ENCODE measurements around the gene MAML3.

Gene MAML3

DNA sequence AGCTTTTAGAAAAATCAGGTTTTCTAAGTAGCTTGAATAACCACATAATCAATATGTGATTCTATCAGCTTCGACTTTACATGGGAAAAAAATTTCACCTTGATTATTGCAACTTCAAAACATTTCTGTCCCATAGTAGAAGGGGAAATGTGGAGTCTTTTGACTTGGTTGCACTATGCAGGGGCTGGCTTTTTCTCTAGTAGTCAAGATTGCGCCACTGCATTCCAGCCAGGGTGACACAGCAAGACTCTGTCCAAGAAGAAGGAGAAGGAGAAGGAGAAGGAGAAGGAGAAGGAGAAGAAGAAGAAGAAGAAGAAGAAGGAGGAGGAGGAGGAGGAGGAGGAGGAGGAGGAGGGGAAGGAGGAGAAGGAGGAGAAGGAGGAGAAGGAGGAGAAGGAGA, 84.9 kb downstream of the MAML3 start:
- no peak for DNase-seq

DNA sequence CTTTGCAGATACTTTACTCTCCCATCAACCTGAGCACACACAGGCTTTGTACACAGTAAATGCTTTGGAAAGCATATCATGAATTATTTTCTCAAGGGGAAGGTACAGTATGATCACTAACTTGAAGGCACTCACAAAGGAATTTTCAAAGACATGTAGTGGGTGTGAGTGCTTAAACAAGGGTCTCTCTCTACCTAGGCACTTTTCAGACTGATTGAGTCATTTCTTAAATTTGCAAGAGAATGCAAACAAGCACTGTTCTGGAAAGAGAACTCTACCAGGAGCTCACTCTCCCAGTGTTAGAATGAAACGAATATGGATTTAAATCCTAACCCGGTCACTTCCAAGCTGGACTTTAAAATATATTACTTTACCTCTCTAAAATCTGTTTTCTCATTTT, 85.7 kb downstream of the MAML3 start:
- DNase-seq = no peak

DNA sequence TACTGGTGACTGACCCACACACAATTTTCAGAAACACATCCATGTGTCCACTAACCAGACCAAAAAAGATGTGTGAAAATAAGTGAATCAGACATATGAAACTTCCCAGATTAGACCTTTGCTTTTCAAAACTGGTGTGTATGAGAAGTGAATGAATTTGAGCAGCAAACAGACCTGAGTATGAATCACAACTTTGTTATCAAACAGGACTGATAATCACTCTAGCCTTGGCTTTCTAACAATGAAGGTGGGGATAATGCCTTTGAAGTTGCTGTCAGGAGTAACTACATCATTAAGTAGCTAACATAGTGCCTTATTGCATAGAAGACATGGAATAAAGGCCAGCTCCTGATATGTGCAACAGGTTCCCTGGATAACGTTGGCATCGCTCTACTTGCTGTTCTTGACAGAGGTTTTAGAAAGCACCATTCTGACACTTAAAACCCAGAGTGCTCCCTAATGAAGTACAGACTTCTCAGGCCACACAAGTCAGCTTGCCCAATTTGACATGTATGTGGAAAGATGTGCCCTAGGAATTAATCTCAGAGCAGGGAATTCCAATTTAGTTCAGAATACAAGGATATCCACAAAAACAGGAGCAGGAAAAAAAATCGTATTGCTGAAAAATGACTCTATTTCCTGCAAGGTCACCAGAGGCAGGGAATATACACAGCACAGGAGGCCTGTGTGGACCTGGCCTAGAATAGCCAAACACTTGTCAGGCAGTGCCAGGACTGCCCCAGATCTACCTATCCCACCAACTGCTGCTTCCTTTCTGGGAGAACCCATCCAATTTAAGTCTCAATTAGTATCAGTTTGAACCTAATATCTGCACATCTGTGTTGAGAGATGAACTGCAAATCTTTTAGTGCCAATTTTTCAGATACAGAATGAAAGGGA, 87.7 kb downstream of the MAML3 start:
- DNase-seq = no peak

DNA sequence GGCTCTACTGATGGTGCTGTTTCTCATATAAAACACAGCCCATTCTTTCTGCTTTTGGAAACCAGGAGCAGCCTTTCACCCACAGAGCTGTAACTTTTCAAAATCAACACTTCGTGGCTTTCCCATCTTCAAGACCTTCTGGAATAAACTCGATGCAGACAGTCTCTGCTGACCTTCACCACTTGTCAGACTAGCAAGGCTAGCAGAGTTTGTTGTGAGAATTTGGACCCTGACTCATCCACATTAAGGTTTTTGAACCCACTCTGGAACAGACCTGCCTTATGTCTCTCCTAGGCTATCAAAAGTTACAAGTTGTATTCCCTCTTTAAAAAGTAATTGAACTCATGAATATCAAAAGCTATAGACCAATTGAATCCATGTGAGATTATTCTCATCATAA, 88.6 kb downstream of the MAML3 start:
- DNase-seq = no peak

DNA sequence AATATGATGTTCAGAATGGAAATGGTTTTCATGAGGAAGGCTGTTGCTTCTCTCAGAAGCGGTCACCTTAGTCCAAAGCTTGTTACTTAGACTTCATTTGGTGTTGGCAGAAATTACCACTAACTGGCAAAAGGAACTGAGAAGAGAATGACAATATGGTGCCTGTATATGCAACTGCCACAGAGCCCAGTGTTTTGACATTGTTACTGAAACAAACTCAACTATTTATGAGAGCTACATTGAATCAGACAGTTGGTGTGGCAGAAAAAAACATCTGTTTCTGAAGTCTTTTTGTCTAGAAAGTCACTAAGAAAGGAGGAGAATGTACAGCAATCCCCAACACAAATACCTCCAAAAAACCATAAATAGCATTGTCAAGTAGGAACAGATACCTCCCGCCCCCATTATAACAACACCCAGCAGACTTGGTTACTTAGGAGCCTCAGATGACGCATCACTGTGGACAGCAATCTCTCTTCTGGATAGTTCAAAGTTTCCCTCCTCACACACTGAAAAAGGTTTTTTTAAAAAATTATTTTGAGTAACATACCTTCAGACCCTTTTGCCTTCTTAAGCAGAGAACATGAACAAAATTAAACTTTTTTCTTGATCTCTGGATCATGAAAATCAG, 92.2 kb downstream of the MAML3 start:
- DNase-seq = peak in 1 of 6 experiments; percentile 29

DNA sequence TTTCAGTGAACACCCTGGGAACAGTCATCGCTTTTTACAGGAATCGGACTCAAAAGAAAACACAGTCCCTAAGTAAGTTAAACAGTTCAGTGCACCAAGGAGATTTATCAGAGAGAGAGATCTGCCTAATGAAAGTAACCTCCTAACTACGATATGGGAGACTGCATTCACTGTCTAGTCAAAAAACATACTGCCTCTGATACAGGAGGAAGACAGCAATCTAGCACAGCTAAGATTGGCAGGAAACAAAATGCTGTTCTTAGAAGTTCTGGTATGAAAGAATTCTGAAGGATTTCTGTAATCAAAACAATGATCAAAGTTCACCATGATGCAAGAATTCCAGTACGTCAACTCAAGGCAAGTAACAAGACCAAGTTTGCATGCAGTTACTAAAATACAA, 92.8 kb downstream of the MAML3 start:
- peak in 3 of 6 experiments; percentile 34 to 38 (median 34) for DNase-seq

DNA sequence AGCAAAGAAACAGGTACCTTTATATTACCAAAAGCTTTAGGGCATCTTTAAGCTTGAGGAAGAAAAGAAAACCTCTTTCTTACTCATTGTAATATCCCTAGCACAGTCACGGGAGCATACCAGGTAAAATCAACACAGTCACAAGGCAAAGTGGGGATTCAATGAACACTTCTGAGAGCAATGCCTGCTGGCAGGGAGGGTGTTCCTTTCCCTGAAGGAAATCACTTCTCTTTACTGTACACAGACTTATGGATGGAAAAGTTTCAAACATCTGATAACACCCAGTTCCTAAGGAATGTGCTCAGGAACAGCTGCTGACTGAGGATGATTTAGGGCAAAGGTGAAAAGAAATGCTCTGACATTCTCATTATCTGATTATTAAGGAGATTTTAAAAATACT, 94.8 kb downstream of the MAML3 start:
- DNase-seq = no peak

DNA sequence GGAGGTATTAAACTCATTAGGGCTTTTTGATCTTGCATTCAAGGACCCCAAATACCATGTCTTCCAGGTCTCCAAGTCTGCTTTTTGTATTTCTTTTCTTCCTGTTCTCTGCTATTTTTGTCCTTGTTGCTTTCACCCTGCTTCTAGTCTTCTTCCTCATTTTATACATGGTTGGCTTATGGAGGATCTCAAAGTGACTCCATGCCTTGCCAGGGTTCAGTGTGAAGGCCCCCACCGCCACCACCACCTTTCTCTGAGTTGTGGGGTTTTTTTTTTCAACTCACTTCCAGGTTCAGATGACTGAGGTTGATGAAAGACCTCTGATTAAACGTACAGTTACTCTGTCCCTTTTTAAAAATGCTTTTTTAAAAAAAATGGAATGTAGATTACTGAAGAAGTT, 96.3 kb downstream of the MAML3 start:
- no peak for DNase-seq

DNA sequence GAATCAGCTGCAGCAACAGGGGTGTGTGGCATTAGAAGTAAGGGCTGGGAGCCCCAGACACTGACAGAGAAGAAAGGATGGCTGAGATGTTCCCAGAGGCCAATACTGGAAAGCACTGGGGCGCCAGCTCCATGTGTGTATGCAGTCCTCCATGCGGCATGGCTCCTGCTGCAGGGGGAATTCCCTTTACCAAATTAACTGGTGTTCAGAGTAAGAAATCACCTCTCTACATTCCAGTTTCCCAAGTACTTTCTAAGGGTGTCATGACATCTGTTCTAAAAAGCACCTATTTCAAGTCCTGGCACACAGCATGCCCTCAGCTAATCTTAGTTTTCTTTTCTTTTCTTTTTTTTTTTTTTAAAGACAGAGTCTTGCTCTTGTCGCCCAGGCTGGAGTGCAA, 98.0 kb downstream of the MAML3 start:
- DNase-seq = peak in 1 of 6 experiments; percentile 4

DNA sequence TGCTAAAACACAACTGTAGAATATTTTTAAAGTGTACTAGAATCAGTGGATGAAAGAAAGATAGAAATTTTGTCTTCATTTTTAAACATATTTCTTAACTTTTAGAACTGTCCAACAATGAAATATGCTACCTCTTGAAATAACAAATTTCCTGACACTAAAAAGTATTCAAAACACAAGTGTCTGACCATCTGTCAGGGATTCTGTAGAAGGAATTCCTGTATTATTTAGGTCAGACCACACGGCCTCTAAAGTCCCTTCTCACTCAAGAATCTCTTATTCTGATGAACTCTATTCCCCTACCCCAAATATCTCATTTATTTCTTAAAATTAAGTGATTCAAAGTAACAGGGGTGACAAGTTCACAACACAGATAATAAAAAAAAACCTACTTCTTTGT, 99.1 kb downstream of the MAML3 start:
- no peak for DNase-seq

DNA sequence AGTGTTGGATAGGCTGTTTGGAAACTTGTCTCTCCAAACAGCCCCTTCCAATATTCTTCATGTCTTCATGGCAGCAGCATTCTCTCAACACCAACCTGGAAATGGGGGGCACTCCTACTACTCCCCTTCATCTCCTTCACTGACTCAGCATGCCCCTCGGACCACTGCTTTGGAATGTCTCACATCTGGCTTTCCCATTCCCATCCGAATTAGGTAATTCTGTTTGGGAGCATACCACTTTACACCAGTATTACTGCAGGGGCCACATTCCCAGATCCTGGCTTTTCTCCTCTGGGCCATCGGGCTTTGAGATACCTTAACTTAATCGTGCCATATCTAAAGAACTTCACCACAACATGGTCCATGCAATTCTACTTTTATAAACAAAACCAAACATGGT, 100.8 kb downstream of the MAML3 start:
- no peak for DNase-seq

DNA sequence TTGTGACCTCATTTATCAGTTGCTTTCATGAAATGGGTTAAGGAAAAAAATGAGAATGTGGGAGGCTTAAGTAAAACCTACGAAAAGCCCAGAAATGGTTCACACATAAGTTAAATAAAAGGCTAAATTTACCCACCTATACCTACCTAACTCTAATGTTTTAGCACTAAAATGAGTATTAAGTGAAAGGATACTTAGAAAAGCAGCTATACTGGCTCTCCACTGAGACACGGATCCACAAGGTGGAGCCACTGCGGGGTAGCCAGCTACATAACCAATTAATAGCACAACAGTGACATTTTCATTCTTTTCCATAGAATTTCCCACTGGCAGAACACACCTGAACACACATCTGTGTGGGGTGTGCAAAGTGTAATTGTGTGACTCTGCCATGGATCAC, 101.9 kb downstream of the MAML3 start:
- peak in 3 of 6 experiments; percentile 4 to 30 (median 18) for DNase-seq

DNA sequence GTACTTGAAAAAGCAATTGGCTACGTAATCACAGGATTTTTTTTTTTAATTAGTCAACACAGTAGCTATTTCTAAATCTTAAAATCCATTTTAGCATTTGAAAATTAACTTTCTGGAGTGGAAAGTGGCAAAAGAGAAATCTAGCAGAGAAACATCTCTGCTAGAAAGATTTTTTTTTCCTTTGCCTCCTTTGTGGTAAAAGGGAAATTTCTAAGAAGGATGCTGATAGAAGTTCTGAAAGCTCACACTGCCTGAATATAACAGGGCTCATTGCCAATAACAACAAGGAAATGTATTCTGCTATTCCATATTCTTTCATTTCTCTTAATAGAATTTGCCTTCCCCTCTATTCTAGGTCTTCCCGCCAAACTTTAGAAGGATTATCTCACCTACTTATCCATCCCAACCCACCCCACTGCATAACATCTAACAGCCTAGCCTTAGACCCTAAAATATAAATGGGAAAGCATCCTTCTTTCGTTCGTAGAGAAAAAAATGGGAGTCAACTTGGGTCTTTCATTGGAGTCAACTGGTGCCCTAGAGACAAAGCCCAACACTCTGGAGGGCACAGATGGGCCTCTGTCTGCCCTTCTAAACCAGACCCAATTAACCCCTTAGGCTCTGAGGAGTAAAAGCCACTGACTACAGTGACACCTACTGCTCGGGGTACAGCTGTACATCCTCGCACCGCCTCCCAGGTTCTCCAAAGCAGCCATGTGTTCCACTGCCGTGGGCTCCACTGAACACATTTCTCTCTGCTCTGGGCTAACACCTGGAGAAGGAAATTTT, 103.9 kb downstream of the MAML3 start:
- no peak for DNase-seq

DNA sequence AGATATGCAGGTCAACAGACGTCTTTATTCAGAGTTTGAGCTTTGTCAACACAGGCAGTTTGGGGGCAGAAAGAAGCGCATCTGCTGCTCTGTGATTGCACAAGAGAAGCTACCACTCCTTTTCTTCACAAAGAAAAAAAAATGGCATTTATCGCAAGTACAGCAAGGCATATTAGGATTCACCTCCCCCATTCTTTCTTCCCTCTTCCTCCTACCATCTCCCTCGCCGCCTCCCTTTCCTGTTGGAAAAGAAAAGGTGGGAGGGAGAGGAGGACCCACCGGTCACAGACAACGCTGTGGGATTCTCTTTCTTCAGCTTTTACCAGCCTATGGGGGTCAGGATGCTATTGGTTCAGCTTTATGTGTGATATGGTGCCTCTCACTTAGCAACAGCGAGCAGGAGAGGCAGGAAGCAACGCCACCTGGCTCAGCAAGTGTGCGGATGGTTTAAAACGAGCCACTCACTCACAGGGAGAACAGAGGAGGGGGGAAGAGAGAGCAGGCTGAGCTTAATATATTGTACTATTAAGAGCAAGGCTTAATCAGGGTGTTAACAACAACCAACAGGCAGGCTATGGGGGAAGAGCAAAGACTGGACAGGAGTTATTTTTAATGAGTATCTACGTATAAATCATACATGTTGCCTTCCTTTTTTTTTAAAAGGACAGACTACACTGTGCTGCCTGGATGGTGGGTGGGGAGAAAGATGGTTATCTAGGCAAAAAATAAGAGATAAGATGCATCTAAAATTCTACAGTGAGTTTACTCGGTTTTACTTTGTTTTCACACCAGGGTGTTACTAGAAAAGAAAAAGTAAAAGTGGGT, 104.7 kb downstream of the MAML3 start:
- peak; percentile 16 to 63 (median 48) for DNase-seq

DNA sequence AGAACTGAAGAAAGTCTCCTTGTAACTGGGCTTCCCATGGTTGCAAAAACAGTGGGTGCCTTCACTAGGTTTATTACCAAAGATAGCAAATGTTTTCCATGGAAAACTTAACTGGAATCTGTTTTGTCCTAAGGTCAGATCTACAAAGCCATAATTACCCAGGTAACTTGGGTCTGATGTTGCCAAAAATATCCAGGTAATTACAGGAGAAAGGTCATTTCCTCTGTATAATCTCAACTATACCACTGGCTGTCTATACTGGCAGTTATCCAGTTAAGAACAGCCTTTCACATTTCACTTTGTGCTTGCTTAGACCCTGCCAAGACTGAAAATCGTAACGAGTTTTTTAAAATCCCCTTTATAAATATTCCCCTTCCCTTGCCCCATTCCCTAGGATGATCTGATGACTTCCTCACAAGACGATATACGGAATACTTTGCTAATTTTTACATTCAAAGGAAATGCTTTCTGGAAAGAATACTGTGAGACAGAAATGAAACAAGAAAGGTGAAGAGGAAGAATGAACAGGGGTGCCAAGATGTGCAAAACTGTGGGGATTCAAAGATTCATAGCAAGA, 105.5 kb downstream of the MAML3 start:
- DNase-seq = no peak

DNA sequence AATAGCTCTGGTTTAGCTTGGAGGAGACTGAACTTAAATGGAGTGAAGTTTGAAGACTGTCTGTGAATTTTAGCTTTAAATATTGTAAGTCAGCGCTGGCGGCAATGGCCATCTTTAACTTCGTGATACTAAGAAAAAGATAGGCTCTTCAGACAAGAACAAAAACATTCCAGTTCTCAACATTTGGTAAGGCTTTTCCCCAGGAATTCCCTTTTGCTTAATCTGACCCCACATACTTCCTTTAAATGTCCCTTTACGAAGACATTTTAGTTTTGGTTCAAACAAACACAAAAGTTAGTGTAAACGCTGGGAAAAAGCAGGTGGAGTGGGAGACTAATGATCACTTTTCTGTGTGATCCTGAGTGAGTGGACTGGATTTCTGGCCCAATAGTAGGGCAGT, 106.2 kb downstream of the MAML3 start:
- DNase-seq = no peak

DNA sequence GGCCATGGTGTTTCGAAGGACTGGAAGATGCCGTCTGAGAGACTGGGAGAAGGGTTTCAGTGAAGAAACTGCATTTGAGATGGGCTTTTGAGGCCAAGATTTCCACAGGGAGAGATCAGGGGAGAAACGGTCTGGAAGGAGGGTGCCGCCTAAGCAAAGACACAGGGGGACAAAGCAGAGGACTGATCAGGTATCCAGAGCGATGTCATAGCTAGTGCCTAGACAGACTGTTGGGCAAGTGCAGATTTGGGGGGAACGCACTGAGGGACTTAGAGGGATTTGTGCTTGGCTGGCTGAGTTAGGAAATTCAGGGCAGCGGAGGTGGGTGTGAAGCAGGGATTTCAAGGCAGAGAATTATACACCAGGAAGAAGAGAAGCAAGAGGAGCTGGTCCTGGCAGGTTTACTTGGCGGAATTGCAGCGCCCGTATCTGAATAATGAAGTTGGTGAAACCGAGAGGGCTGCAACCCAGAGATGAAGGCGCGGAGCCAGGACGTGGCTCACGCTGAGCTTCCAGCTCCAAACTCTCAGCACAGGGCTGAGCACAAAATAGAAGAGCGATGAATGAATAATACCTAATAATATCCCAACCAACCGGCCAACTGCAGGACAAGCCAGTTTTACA, 106.9 kb downstream of the MAML3 start:
- DNase-seq = no peak

DNA sequence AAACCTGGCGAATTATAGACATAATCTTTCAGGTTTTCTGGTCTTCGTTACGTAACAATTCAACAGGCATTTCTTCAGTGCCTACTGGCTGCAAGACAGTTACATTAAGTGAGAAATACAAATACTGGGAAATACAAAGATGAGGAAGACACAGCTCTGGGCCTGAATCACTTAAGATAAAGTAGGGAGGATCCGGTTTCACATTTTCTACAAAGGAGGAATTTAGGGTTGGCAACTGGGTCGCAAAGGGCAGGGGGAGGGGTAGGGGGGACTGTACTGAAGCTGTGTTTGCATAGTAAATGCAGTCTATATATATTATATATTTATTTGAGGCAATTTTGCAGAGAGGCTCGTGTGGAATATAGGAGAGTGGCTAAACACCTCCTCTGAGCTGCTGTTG, 107.4 kb downstream of the MAML3 start:
- no peak for DNase-seq

DNA sequence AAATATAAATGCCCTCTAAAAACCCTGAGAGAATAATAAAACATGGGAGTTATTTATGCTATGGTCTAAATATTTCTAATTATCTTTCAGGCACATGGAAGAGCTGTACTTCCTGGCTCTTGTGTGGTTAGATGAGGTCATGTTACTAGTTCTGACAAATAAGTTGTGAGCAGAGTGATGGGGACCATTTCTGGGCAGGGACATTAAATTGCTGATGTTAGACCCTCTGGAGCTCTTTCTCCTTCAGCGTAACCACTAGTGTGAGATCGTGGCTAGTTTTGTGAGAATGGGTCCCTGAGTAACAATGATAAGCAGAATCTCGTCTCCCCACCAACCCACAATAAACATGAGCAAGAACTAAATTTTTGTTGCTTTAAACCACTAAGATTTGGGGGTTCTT, 108.0 kb downstream of the MAML3 start:
- no peak for DNase-seq

DNA sequence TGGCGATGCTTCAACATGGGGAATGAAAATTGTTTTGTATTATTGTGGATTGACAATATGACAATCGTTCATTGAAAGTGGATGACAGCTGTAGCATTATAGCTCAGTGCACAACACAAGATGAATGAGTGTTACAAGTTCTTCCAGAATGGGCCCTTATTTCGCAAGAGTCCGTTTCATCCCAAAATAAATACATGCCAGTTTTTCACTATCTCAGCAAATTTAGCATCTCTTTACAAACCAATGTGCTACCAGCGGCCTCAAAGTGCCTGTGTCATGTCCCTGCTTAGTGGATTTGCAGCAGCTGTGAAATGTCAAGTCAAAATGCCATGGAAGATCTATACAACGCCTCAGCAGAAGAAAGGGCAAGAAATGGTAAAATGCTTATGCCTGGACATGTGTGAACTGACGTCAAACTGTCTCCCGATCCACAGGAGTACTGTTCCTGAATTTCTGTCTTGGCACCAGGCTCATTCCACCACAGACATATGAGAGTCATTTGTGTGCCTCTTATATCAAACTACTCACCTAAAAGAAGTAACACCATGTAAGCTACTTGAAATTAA, 109.6 kb downstream of the MAML3 start:
- DNase-seq = no peak

DNA sequence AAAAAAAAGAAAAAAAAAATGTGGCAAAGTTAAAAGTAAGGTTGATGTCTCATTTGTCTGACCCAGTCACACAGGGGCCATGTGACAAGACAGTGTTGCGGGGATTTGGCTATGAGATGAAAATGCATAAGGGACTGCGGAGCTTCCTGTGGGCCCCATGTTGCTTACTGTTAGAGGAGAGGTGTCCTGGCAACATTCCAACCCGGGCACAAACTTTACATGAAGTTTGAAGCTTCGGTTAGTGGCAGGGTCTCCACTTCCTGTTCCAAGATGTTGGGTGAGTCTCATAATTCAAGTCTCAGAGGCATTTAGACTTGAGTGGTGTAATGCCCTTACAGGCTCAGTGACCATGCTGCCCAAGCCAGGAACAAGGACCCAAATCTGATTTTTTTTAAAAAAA, 111.3 kb downstream of the MAML3 start:
- no peak for DNase-seq

All from stimulated activated naive CD4-positive, alpha-beta T cell (primary cell).